GM19463 (cell line): ENCODE data around the gene NEMF.
"Not testable (repeated sequence)": the region's sequence is repeated elsewhere in the genome, so short reads cannot be mapped to it uniquely, and the experiment has no call there.

Source experiments
- ATAC-seq: cut with Tn5 transposase; IDR thresholded peaks from one replicate; pipeline ENCODE4 v1.9.1; 2021; ENCODE audit warnings: mild to moderate bottlenecking, moderate library complexity; ENCODE audit not compliant: unreplicated experiment

NEMF gene

GRCh38 chr14:49828640-49829039 is 23.9 kb downstream of the NEMF start:
- ATAC-seq = no peak

DNA sequence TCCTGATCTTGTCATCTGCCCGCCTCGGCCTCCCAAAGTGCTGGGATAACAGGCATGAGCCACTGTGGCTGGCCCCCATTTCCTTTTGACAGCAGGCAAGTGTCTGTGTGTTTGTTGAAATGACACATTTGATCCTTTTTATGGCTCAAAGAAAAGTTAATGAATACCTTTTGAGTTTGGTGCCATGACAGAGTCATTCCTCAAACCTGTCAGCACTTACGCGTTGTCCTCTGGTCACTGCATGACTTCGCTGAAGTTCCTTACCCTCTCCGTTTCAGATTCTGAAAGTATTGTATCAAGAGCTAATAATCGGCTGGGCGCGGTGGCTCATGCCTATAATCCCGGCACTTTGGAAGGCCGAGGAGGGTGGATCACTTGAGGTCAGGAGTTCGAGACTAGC is 32.4 kb downstream of the NEMF start:
- ATAC-seq = no peak

GRCh38 chr14:49816844-49817243 is 35.7 kb downstream of the NEMF start:
- no peak for ATAC-seq

DNA sequence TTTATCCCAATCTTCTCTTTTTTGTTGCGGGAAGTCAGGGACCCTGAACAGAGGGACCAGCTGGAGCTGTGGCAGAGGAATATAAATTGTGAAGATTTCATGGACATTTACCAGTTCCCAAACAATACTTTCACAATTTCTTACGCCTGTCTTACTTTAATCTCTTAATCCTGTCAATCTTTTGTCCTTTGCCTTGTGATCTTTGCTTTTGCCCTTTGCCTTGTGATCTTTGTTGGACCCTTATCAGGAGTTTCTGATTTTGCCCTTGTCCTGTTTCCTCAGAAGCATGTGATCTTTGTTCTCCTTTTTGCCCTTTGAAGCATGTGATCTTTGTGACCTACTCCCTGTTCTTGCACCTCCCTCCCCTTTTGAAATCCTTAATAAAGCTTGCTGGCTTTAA is 36.5 kb downstream of the NEMF start:
- not testable (repeated sequence) for ATAC-seq

DNA sequence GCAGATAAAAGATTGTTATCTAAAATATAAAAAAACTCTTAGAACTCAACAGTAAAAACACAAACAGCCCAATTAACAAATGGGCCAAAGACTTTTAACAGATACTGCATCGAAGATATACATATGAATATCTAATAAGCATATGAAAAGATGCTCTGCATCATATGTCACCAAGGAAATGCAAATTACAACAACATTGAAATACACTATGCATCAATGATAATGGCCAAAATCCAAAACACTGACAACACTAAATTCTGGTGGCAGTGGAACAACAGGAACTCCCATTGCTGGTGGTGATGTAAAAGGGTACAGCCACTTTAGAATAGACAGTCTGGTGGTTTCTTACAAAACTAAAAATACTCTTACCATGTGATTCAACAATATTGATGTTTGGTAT is 43.8 kb downstream of the NEMF start:
- no peak for ATAC-seq

- no peak for ATAC-seq
Measured at GRCh38 chr14:49796025-49796424, 56.6 kb downstream of the NEMF start.

DNA sequence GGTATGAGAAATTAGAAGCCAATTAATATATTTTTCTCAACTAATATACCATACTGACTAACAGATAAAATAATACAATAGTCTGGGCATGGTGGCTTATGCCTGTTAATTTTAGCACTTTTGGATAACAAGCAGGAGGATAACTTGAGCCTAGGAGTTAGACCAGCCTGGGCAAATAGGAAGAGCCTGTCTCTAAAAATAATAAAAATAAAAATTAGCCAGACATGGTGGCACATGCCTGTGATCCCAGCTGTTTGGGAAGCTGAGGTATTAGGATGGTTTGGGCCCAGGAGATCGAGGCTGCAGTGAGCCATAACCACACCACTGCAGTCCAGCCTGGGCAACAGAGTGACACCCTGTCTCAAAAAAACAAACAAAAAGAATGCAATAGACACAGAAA is 60.0 kb downstream of the NEMF start:
- ATAC-seq = no peak

DNA sequence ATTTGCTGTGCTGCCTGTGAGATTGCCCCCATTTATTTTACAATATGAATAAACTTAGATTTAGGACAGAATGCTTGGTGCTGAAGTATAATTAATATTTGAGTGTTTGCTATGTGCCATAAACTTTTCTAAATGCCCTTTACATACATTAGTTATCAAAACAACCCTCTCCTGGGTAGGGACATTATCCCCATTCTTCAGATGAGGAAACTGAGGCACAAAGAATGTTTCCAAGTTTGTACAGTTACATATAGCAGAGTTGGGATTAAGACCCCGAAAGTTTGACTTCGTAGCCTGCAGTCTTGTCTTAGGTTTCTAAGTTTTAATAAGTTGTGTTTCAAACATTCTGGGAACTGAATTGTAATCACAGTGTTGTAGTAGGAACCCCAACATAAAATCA is 66.3 kb downstream of the NEMF start:
- no peak for ATAC-seq

DNA sequence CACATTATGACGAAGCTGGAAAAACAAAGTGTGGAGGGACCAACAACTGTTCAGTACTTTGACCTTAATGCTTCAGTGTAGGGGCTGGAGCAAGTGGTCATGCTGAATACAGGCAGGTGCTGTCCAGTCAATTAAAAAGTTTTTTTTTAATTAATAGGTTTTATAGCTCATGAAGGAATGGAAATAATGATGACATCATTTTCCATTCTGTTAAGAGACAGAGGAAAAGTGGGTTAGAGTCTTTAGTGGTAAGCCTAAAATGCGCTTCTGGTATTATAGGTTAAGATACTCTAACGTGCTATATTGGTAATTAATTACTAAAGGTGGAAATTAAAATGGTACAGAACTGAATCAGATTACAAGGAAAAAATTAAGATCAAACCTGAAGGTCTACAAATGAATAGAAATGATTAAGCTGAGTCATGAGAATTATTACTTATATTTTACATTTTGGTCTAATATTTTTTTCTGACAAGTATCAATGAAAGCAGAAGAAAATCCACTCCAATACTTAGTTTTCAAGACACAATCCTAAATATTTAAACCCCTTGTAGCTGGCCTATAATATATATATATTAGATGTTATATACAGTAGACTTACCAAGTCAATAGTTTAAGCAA is 69.1 kb downstream of the NEMF start:
- no peak for ATAC-seq

DNA sequence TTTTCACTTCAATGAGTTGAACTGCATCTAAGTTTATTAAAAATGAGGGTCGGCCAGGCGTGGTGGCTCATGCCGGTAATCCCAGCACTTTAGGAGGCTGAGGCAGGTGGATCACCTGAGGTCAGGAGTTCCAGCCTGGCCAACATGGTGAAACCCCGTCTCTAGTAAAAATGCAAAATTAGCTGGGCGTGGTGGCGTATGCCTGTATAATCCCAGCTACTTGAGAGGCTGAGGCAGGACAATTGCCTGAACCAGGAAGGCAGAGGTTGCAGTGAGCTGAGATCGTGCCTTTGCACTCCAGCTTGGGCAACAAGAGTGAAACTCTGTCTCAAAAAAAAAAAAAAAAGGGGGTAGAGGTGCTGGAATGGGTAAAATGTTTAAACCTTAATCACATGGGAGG is 71.5 kb downstream of the NEMF start:
- ATAC-seq = not testable (repeated sequence)

DNA sequence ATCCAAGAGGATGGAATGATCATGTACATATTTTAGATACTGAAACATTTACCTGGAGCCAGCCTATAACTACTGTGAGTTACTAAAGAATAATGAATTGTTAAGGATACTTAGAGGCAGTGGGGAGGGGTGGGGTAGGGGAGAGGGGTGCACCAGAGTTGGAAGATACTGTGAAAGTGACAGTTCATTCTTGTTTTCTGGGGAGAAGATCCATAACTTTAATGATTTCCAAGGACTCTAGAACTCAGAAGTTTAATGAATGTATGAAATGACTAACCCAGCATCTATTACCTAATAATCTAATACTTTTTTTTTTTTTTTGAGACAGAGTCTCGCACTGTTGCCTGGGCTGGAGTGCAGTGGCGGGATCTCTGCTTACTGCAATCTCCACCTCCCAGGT is 74.2 kb downstream of the NEMF start:
- no peak for ATAC-seq

DNA sequence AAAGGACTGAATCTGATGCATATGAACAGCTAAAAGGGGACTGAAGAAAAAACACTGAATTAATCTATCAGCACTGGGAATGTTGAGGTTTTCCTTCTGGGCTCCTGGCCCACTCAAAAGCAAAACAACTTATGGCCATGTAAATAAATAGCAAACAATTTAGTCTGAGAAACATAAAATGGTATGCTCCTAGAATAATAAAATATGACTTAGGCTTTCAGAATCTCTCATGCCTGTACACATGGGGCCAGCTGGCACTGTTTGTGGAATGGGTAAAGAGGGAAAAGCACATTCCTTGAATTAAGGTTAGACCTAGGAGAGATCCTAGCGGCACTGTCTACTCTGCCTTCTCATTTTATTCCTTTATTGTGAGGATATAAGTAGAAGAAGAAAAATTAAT is 78.5 kb downstream of the NEMF start:
- no peak for ATAC-seq

DNA sequence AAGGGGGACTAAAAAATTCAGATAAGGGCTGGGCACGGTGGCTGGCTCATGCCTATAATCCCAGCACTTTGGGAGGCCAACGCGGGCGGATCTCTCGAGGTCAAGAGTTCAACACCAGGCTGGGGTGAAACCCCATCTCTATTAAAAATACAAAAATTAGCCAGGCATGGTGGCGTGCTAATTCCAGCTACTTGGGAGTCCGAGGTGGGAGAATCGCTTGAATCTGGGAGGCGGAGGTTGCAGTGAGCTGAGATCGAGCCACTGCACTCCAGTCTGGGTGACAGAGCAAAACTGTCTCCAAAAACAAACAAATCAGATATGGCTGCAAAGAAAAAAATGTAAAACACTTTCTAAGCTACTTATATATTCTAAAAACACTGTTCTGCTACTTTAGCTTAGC is 80.9 kb downstream of the NEMF start:
- ATAC-seq = not testable (repeated sequence)

DNA sequence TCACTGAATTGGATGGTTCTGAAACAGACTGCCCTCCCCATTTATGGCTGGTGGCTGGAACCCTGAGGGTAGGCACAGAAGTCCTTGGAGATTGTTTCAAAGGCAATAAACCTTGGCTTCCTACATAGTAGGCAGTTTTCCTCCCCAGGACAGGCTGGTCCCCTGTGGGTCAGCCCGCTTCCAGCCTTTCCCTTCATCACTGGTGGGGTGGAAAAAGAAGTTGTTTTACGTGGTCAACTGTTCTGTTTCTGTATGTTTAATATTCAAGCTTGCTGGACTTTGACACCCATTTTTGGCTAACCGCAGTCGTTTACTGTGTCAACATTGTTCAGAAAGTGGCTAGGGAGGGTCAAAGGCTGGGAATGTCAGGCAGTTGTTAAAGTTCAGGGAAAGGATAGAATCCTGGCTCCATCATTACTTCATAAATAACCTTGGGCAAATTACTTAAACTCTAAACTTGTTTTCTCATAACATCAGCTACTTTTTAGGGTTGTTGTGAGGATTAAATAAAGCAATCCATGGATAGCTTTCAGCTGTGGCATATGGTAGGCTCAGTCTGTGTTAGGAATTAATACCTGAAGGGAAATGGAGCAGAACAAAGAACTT is 82.3 kb downstream of the NEMF start:
- ATAC-seq = no peak

DNA sequence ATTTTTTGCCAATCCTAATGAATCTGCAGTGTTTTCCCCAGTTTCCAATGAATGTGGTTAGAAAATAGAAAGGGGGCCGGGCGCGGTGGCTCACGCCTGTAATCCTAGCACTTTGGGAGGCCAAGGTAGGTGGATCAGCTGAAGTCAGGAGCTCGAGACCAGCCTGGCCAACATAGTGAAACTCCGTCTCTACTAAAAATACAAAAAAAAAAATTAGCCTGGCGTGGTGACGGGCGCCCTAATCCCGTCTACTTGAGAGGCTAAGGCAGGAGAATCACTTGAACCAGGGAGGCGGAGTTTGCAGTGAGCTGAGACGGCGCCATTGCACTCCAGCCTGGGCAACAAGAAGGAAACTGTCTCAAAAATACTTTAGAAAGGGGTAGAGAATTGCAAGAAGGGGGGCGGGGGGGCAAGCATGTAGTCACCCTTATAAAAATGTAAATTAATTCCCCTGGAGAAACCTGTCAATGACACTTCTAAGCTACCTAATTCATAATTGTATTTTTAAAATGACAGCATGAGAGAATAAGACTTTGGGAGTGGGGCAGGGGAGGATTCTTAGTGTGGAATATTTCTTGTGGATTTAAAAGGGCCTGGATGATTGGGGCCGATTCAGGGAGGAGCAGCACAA is 82.9 kb downstream of the NEMF start:
- no peak for ATAC-seq

DNA sequence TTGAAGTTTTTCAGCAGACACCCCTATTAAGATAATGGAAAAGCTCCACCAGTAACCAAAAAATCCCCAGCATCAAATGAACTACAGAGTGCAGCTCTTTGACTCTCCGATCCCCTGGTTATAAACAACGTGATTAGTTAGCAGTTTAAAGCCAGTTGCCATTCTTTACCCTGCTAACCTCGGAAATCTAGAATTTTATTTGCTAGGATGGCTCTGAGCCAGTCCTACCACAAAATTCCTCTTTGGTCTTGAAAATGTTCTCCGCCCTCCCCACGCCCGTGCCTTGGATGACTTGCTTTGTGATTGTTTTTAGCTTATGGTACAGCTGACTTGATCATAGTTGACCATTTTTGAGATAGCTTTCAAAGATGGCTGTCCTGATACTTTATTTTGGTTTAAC is 83.4 kb downstream of the NEMF start:
- ATAC-seq = no peak

- ATAC-seq = peak; percentile 21
Measured at GRCh38 chr14:49768301-49769121, 84.1 kb downstream of the NEMF start.

- peak; percentile 92 for ATAC-seq
Measured at GRCh38 chr14:49767571-49768300, 84.9 kb downstream of the NEMF start, which contains the start of gene KLHDC2. TSS of gene KLHDC2 (plus strand) at chr14:49768153. CDS start at chr14:49768469, 316 bp downstream.

DNA sequence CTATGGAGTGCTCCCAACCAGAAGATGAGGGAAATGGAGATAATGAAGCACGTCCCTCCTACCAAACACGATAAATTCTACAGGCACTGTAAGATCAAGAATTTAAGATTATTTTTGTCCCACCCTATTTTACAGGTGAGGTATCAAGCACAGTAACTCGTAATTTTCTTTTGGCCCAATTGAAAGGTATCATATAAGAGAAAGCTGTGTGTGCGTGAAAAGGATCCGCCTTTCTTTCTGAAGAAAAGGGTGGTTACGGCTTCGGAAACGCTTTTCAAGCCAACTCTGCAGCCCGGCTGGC is 85.4 kb downstream of the NEMF start:
- ATAC-seq = no peak

GRCh38 chr14:49766839-49767238 is 85.7 kb downstream of the NEMF start:
- ATAC-seq = no peak
